Spleen (tissue), 11 donors: ENCODE measurements around the gene MED28. TPM values are rescaled to one million over a fixed set of nuclear protein-coding genes. Genes with fewer than 3 reads are reported as not detected.

Experiments
- DNase-seq: peaks from one replicate; pipeline ENCODE4 v3.0.0-alpha.2; 2020
- H3K27ac ChIP-seq, 8 donors: fragments of 200-600 bp; sonication (generic) in 7 of 8; 1 replicate in 4 of 8; 2 replicates in 4 of 8; pipeline versions ENCODE4 v1.5.0 to v1.8.0; 2016 to 2021; ENCODE audit warnings: inconsistent platforms in 4 of 8, mild to moderate bottlenecking in 4 of 8, moderate library complexity in 1 of 8
- H3K27me3 ChIP-seq, 7 donors: fragments of 200-600 bp; sonication (generic) in 6 of 7; replicated peaks in 1 of 7; 1 replicate in 4 of 7; 2 replicates in 3 of 7; pipeline versions ENCODE4 v1.5.0 to v1.8.0; 2016 to 2021; ENCODE audit warnings: inconsistent platforms in 3 of 7, mild to moderate bottlenecking in 1 of 7
- H3K36me3 ChIP-seq, 6 donors: fragments of 200-600 bp; sonication (generic) in 5 of 6; 1 replicate in 4 of 6; 2 replicates in 2 of 6; pipeline versions ENCODE4 v1.5.0 to v1.8.0; 2016 to 2021; ENCODE audit warnings: inconsistent platforms in 2 of 6
- H3K4me1 ChIP-seq, 6 donors: fragments of 200-600 bp; sonication (generic) in 5 of 6; 1 replicate in 3 of 6; 2 replicates in 3 of 6; pipeline versions ENCODE4 v1.5.0 to v1.8.0; 2016 to 2021; ENCODE audit warnings: inconsistent platforms in 3 of 6
- H3K4me3 ChIP-seq, 8 donors: fragments of 200-600 bp; sonication (generic) in 7 of 8; 1 replicate in 4 of 8; 2 replicates in 4 of 8; pipeline versions ENCODE4 v1.5.0 to v1.8.0; 2016 to 2021; ENCODE audit warnings: inconsistent platforms in 4 of 8, mild to moderate bottlenecking in 4 of 8, moderate library complexity in 2 of 8
- H3K9me3 ChIP-seq, 8 donors: fragments of 200-600 bp; sonication (generic) in 7 of 8; 1 replicate in 4 of 8; 2 replicates in 4 of 8; pipeline versions ENCODE4 v1.5.0 to v1.8.0; 2016 to 2021; ENCODE audit warnings: inconsistent platforms in 4 of 8
- POLR2A ChIP-seq, 3 donors: fragments of 450-650 bp; IDR thresholded peaks; one replicate each; pipeline ENCODE4 v1.5.1; 2017; ENCODE audit warnings: antibody characterized with exemption in 3 of 3, mild to moderate bottlenecking in 1 of 3
- POLR2AphosphoS5 ChIP-seq, 3 donors: sonication (generic); formaldehyde crosslinking; IDR thresholded peaks; one replicate each; pipeline ENCODE4 v1.5.1; 2017; ENCODE audit warnings: antibody characterized with exemption in 3 of 3
- WGBS, 5 donors: extraction: QIAGEN DNeasy Blood & Tissue Kit in 3 of 5; methylation state at CpG; one replicate each; pipeline versions ENCODE4 v1.1.5 to v1.1.7; 2013 to 2018; 5-methylcytosine and 5-hydroxymethylcytosine counted together
- intact Hi-C: fragments of 100-400 bp; cut with DNase I; formaldehyde crosslinking; loops from one replicate; pipeline ENCODE4 v1.15.0; 2023; ENCODE audit warnings: low total_unique reads
- polyA plus RNA-seq, 3 donors: library from polyadenylated mRNA; stranded (reverse); fragments of 200-250 nt; gene quantifications; one replicate each; pipeline ENCODE4 v1.2.1, GENCODE V29; 2013
- total RNA-seq, 7 donors: library from RNA; depleted of rRNA in 3 of 7; stranded (reverse); fragments of >200 nt in 3 of 7; fragmentation: NEBNext Ultra II Directional in 4 of 7; extraction: Animal tissue kit (Norgen Biotek cat#: 25700) in 4 of 7; gene quantifications; one replicate each; pipeline versions ENCODE4 v1.1.0 to v1.2.1, GENCODE V29; 2016 to 2021
- TF ChIP-seq, protein P1 (sequence below), 11 experiments: fragments of 200-600 bp in 7 of 11; fragments of 450-650 bp in 4 of 11; sonication (generic) in 4 of 11; IDR thresholded peaks in 8 of 11; conservative IDR thresholded peaks in 3 of 11; 1 replicate in 7 of 11; 2 replicates in 4 of 11; pipeline versions ENCODE4 v1.4.0 to v1.8.0; 2016 to 2021; ENCODE audit warnings: antibody characterized with exemption in 11 of 11, inconsistent platforms in 4 of 11, mild to moderate bottlenecking in 1 of 11
- donor health status: healthy with polysubstance abuse.
- donor health status: DM: no; HTN: no; CAD: no; lungs with moderate emphysema.
- donor health status: DM: no; HTN: no; CAD: no.
- donor health status: Bipolar disorder and iron deficiency.
- donor health status: healthy.
- donor health status: DM: no; HTN: no; CAD: no.
- donor health status: DM: yes; HTN: yes; CAD: no.

Gene MED28
- total and polyA plus RNA-seq, 10 donors, result 8.9 to 62.5 (median 24.5) TPM

DNA sequence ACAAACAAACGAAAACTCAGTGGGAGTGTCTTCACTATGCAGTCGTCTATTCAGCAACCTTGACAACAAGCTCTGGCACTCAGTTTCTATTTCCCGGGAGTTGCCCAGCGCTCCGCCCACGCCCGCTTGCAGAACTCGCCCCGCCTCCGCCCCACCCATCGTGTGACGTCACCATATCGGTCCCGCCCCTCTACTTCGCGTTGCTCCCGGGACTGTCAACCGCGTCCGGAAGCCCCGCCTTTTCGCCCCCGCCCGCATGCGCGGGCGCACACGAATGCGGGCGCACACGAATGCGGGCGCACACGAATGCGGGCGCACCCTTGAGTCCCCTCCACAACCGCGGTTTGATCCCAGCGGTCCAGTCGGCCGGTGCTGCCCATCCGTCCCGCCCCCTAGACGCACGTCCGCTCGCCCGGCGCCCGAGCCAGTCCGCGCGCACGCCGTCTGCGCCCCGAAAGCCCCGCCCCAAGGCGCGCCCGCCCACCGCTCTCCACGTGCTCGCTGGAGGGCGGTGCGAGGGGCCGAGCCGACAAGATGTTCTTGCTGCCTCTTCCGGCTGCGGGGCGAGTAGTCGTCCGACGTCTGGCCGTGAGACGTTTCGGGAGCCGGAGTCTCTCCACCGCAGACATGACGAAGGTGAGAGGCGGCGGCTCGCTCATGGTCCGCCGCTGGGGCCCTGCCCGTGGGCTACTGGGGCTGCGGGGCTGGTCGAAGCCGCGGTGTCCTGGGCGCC lies 37.3 kb upstream of the MED28 start, which contains the start of gene LAP3:
LAP3 (plus strand) TSS at position 267 of the 733 bp plus-strand sequence; CDS start at position 535, 268 bp downstream.
- H3K4me3 ChIP-seq, result peak within 1 kb of the TSS; percentile 72 to 94 (median 82)
- 0 to 6% (median 1%) methylated on average over 7 to 91 of the region's 91 CpGs for WGBS, 5 donors
- peak; percentile 99 for DNase-seq
- H3K27ac ChIP-seq, result peak within 1 kb of the TSS; percentile 82 to 98 (median 95)
- no peaks in the 10 kb centered on the region for H3K9me3 ChIP-seq
- no peaks in the 10 kb centered on the region for H3K27me3 ChIP-seq
- TF ChIP-seq, protein P1, sequence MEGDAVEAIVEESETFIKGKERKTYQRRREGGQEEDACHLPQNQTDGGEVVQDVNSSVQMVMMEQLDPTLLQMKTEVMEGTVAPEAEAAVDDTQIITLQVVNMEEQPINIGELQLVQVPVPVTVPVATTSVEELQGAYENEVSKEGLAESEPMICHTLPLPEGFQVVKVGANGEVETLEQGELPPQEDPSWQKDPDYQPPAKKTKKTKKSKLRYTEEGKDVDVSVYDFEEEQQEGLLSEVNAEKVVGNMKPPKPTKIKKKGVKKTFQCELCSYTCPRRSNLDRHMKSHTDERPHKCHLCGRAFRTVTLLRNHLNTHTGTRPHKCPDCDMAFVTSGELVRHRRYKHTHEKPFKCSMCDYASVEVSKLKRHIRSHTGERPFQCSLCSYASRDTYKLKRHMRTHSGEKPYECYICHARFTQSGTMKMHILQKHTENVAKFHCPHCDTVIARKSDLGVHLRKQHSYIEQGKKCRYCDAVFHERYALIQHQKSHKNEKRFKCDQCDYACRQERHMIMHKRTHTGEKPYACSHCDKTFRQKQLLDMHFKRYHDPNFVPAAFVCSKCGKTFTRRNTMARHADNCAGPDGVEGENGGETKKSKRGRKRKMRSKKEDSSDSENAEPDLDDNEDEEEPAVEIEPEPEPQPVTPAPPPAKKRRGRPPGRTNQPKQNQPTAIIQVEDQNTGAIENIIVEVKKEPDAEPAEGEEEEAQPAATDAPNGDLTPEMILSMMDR (IDR thresholded peaks at IDR 0.05 in 8 of 11, conservative IDR thresholded peaks at IDR 0.05 in 3 of 11), result peak in 4 of 11 experiments; percentile 4 to 39 (median 28)
- TF ChIP-seq POLR2AphosphoS5 (IDR thresholded peaks at IDR 0.05) (peak; percentile 99), POLR2A (IDR thresholded peaks at IDR 0.05) (peak; percentile 83 to 93 (median 92))
- intact Hi-C loops, result no loop called here
- H3K36me3 ChIP-seq, result peaks cover 0 to 32% (median 17%) of the 10 kb centered on the region in 6 donors
- peaks cover 16 to 53% (median 40%) of the 10 kb centered on the region in 6 donors for H3K4me1 ChIP-seq

DNA sequence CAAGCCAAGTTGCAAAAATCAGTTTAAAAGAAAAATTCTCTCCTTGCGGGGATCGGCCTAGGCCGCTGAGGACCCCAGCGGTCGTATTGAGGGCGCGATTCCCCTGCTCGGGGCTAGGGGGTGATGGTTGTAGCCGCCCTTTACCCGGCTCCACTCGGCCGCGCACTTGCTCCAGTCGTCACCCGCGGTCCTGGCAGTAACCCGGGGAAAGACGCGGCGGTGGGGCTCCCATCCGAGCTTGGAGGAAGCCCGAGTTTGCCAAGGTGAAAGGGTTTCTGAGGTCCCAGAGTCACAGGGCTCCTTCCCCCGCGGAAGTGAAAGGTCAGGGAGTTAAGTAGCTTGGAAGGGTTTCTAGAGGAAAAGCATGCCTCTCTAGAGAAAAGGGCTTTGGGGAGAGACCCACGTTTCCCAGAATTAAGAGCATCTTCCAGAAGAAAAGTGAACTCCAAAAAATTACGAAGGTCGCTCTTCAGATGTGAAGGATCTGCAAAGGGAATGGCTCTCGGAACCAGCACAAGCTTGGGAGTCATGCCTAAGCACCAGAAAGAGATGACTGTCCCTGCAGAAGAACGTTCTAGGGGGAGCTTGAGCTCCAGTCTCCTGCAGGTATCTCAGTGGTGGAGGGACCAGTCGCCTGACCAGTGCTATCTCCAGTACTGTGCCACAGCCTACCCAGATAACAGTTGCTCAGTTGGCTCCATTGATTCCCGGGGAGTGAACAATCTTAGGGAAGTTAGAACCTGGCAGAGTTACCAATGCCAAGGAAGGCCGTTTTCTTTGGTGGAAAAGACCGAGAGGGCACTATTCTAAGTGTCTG lies 36.6 kb upstream of the MED28 start:
- Histone ChIP-seq H3K36me3 (peaks cover 0 to 40% (median 25%) of the 10 kb centered on the region in 6 donors), H3K27me3 (no peaks in the 10 kb centered on the region), H3K4me3 (peak overlapping the region; percentile 72 to 94 (median 82)), H3K4me1 (peaks cover 16 to 59% (median 40%) of the 10 kb centered on the region in 6 donors), H3K27ac (peak overlapping the region; percentile 82 to 98 (median 95)), H3K9me3 (no peaks in the 10 kb centered on the region)
- intact Hi-C loops, result no loop called here
- 4 to 11% (median 5%) methylated on average over 14 to 33 of the region's 33 CpGs for WGBS, 5 donors
- peak; percentile 94 for DNase-seq
- TF ChIP-seq, protein P1 (IDR thresholded peaks at IDR 0.05 in 8 of 11, conservative IDR thresholded peaks at IDR 0.05 in 3 of 11), result peak in 3 of 11 experiments; percentile 7 to 26 (median 8)
- TF ChIP-seq POLR2A (IDR thresholded peaks at IDR 0.05), result no peak

DNA sequence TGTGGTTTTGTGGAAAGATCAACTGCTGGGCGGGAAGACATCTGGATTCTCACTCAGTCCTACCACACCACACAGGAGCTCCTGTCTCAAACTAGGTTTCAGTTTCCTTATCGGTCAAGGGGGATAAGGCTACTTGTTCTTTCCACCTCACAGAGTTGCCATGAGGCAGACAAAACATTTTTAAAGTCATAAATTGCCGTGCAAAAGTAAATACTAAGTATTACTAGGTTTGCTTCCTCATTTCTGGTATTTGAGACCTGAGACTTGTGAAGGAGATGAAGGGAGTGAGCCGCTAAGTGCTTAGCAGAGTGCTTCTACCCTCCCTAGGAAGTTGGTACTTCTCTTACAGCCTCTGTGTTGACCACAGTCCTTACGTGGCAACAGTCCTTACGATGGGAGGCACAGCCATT lies 36.0 kb upstream of the MED28 start:
- peaks cover 0 to 46% (median 31%) of the 10 kb centered on the region in 6 donors for H3K36me3 ChIP-seq
- no peaks in the 10 kb centered on the region for H3K27me3 ChIP-seq
- intact Hi-C loops, result no loop called here
- no peaks in the 10 kb centered on the region for H3K9me3 ChIP-seq
- peaks cover 16 to 65% (median 40%) of the 10 kb centered on the region in 6 donors for H3K4me1 ChIP-seq
- DNase-seq, result no peak
- H3K4me3 ChIP-seq, result peak overlapping the region; percentile 72 to 94 (median 82)
- WGBS, 5 donors, result 10 to 27% (median 16%) methylated on average over 6 of the region's 6 CpGs
- TF ChIP-seq, protein P1 (IDR thresholded peaks at IDR 0.05 in 8 of 11, conservative IDR thresholded peaks at IDR 0.05 in 3 of 11), result no peak
- no peak for TF ChIP-seq POLR2AphosphoS5 (IDR thresholded peaks at IDR 0.05)
- no peak for TF ChIP-seq POLR2A (IDR thresholded peaks at IDR 0.05)
- H3K27ac ChIP-seq, result peak overlapping the region; percentile 82 to 98 (median 95)
